CD4-positive, alpha-beta T cell (primary cell): ENCODE measurements around the gene A3GALT2. TPM values are rescaled to one million over a fixed set of nuclear protein-coding genes. Genes with fewer than 3 reads are reported as not detected.

Source experiments
- ATAC-seq: fragments of 200-7000 bp; cut with Tn5 transposase; one replicate; pipeline ENCODE4 v1.10.0; 2022; ENCODE audit warnings: mild to moderate bottlenecking; ENCODE audit not compliant: poor library complexity
- CTCF ChIA-PET: fragments of 350-600 bp; sonication (Branson Sonifier 250); formaldehyde crosslinking; loops from one replicate; lab custom pipeline; 2021; ENCODE audit warnings: antibody characterized with exemption, inconsistent platforms; lab: Charles Lee
- POLR2A ChIA-PET: fragments of 350-600 bp; sonication (Branson Sonifier 250); formaldehyde crosslinking; loops from one replicate; lab custom pipeline; 2021; ENCODE audit warnings: antibody characterized with exemption, inconsistent platforms; lab: Charles Lee
- DNase-seq, 14 experiments: peaks; one replicate each; pipeline ENCODE4 v3.0.0-alpha.2; 2013 to 2020; ENCODE audit warnings: mixed read lengths in 2 of 14
- H3K27ac ChIP-seq, 2 donors: one replicate each; pipeline versions ENCODE4 v1.5.1 to v1.7.0; 2013; ENCODE audit warnings: low read length in 2 of 2, low read depth in 1 of 2, mild to moderate bottlenecking in 1 of 2
- H3K27me3 ChIP-seq, 2 experiments: 1 replicate in 1 of 2; 2 replicates in 1 of 2; pipeline versions ENCODE4 v1.6.1 to v1.7.0; 2013; ENCODE audit warnings: low read length in 2 of 2, control low read depth in 1 of 2, mild to moderate bottlenecking in 1 of 2, moderate library complexity in 1 of 2; ENCODE audit not compliant: insufficient read depth in 2 of 2, control insufficient read depth in 1 of 2
- H3K36me3 ChIP-seq: one replicate; pipeline ENCODE4 v1.6.1; 2013; ENCODE audit warnings: low read length, control low read depth; ENCODE audit not compliant: insufficient read depth
- H3K4me1 ChIP-seq: one replicate; pipeline ENCODE4 v1.6.1; 2013; ENCODE audit warnings: low read length, control low read depth; ENCODE audit not compliant: insufficient read depth
- H3K4me3 ChIP-seq: one replicate; pipeline ENCODE4 v1.5.1; 2013; ENCODE audit warnings: mild to moderate bottlenecking, low read length, moderate library complexity
- H3K9me3 ChIP-seq, 2 experiments: 1 replicate in 1 of 2; 2 replicates in 1 of 2; pipeline versions ENCODE4 v1.6.1 to v1.7.0; 2013; ENCODE audit warnings: low read length in 2 of 2, mild to moderate bottlenecking in 2 of 2, control low read depth in 1 of 2, moderate library complexity in 1 of 2; ENCODE audit not compliant: control insufficient read depth in 1 of 2, insufficient read depth in 1 of 2
- H3K27ac Mint-ChIP-seq: one replicate; pipeline ENCODE4 v1.8.0; 2020; ENCODE audit warnings: mixed read lengths
- H3K27me3 Mint-ChIP-seq: one replicate; pipeline ENCODE4 v1.8.0; 2021; ENCODE audit warnings: mixed read lengths
- H3K36me3 Mint-ChIP-seq: one replicate; pipeline ENCODE4 v1.8.0; 2021; ENCODE audit warnings: low read depth, mixed read lengths
- H3K4me1 Mint-ChIP-seq: one replicate; pipeline ENCODE4 v1.8.0; 2021; ENCODE audit warnings: low read depth, mixed read lengths
- H3K4me3 Mint-ChIP-seq: one replicate; pipeline ENCODE4 v1.8.0; 2020; ENCODE audit warnings: mild to moderate bottlenecking, mixed read lengths
- H3K9me3 Mint-ChIP-seq: one replicate; pipeline ENCODE4 v1.8.0; 2020; ENCODE audit warnings: mixed read lengths
- intact Hi-C, 2 experiments: fragments of 100-400 bp; cut with DNase I in 1 of 2; cut with micrococcal nuclease in 1 of 2; formaldehyde crosslinking; loops; one replicate each; pipeline versions ENCODE4 v1.15.1 to v1.9.0; 2023 to 2025; cut with DNase I, micrococcal nuclease
- total RNA-seq, 174 experiments: library from RNA in 2 of 174; stranded (reverse) in 2 of 174; gene quantifications; one replicate each; pipeline ENCODE4 v1.2.3 and lab custom pipeline; 2021 to 2026
- TF ChIP-seq, protein P1 (sequence below): fragments of 200-600 bp; IDR thresholded peaks from one replicate; pipeline ENCODE4 v1.8.0; 2022; ENCODE audit warnings: antibody characterized with exemption, mild to moderate bottlenecking

The A3GALT2 gene
- total RNA-seq, 2 experiments from 2014 or later: not detected

DNA sequence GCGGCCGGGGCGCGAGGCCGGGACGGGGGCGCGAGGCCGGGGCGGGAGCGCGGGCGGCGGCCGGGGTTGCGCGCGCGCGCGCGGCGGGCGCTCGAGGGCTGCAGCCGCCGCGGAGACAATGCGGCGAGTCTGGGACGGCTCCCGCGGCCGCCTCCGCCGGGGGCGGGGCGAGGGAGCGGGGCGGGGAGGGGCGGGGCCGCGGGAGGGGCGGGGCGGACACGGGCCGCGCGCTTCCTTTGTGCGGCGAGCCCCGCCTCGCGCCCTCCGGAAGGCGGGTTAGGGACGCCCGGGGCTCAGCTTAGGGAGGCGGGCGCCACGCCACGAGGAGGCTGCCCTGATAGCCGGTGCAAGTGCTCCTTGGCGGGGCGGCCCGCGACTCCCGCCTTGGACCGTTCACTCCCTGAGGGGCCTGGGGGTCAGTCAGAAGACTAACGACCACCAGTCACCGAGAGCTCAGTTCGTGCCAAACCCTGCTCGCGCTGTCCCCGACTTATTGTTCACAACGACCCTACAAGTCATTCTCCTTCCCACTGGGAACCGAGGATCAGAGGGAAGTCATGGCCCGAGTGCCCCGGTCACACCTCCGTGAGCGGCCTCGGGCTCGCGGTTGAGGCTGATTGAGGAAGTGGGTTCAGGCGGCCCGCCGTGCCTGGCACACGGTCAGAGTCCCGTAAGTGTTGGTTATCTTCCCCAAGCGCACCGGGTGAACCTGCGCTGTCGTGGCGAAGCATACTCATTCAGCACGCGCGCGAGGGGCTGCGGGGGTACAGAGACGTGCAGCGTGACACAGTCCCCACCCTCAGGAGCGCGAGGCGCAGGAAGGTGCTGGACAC is 29.1 kb upstream of the A3GALT2 start:
- H3K27me3 Mint-ChIP-seq: no peaks in the 10 kb centered on the region
- ATAC-seq (peak; percentile 86), DNase-seq (peak; percentile 53 to 92 (median 74))
- Histone ChIP-seq H3K36me3 (no peaks in the 10 kb centered on the region), H3K4me1 (peaks cover 30% of the 10 kb centered on the region), H3K4me3 (peak overlapping the region; percentile 90), H3K9me3 (no peaks in the 10 kb centered on the region), H3K27ac (peak overlapping the region in 1 of 2 donors; percentile 56), H3K27me3 (no peaks in the 10 kb centered on the region)
- peak overlapping the region; percentile 87 for H3K4me3 Mint-ChIP-seq
- H3K4me1 Mint-ChIP-seq: peaks cover 46% of the 10 kb centered on the region
- TF ChIP-seq, protein P1, sequence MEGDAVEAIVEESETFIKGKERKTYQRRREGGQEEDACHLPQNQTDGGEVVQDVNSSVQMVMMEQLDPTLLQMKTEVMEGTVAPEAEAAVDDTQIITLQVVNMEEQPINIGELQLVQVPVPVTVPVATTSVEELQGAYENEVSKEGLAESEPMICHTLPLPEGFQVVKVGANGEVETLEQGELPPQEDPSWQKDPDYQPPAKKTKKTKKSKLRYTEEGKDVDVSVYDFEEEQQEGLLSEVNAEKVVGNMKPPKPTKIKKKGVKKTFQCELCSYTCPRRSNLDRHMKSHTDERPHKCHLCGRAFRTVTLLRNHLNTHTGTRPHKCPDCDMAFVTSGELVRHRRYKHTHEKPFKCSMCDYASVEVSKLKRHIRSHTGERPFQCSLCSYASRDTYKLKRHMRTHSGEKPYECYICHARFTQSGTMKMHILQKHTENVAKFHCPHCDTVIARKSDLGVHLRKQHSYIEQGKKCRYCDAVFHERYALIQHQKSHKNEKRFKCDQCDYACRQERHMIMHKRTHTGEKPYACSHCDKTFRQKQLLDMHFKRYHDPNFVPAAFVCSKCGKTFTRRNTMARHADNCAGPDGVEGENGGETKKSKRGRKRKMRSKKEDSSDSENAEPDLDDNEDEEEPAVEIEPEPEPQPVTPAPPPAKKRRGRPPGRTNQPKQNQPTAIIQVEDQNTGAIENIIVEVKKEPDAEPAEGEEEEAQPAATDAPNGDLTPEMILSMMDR: no peak
- CTCF ChIA-PET: interaction anchor here (0.9 kb wide), 1 partner anchor 223 kb away, joined by 3 read pairs; no protein-coding TSS in a partner anchor
- H3K36me3 Mint-ChIP-seq: peaks cover 18% of the 10 kb centered on the region
- H3K27ac Mint-ChIP-seq: peak overlapping the region; percentile 84
- intact Hi-C loops: loop anchor here in 1 of 2 experiments (2.0 to 5.0 kb wide), 5 partner anchors 91 to 533 kb away; partner anchors contain the start of genes AZIN2, S100PBP, YARS1 and ZSCAN20
- POLR2A ChIA-PET: interaction anchor here (0.6 to 4.1 kb wide), 11 partner anchors 13 to 699 kb away, joined by 3 to 11 read pairs (median 4); partner anchors contain the start of genes RBBP4 and TRIM62
- no peaks in the 10 kb centered on the region for H3K9me3 Mint-ChIP-seq

DNA sequence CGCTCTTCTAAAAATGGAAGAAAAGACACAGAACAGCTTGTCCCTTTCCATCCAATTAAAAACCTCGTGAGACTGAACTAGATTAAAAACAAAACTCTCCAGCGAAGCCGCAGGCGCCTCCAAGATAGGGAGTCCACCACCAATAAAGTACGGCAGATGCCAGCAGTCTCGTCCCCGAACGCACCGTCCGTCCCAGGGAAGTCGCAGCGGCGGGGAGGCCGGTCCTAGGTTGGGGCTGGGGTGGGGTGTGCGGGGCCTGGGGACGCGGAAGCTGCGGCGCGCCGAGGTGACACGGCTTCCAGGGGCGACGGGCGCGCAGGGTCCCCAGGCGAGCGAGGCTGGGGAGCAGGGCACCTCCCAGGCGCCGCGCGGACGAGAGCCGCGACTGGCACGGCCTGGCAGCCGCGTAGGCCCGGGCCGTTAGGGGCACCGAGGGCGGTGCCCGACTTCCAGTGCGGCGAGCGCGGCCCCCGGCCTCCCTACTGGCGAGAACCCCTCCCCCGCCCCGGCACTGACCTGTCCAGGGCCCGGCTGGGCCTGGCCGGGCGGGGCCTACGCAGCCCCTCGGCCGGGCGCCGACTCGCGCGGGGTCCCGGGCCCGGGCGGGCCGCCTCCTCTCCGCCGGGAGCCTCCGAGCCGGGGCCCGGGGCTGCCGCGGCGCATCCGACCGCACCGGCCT is 28.3 kb upstream of the A3GALT2 start:
- ChIA-PET CTCF (interaction anchor here (0.9 kb wide), 1 partner anchor 222 kb away, joined by 3 read pairs; no protein-coding TSS in a partner anchor), POLR2A (interaction anchor here (0.7 to 4.1 kb wide), 12 partner anchors 10 to 698 kb away, joined by 3 to 11 read pairs (median 4); partner anchors contain the start of genes RBBP4, RNF19B and TRIM62)
- peak overlapping the region; percentile 99 for H3K4me3 Mint-ChIP-seq
- peaks cover 30% of the 10 kb centered on the region for H3K4me1 ChIP-seq
- H3K27ac ChIP-seq: no peak overlapping the region
- intact Hi-C loops: loop anchor here in 1 of 2 experiments (2.0 kb wide), 1 partner anchor 90 kb away; no protein-coding TSS in a partner anchor
- peak; percentile 4 to 73 (median 35) for DNase-seq
- ATAC-seq: peak; percentile 30
- no peaks in the 10 kb centered on the region for H3K27me3 Mint-ChIP-seq
- no peaks in the 10 kb centered on the region for H3K9me3 ChIP-seq
- H3K4me3 ChIP-seq: peak overlapping the region; percentile 56
- H3K4me1 Mint-ChIP-seq: peaks cover 51% of the 10 kb centered on the region
- H3K36me3 Mint-ChIP-seq: peaks cover 19% of the 10 kb centered on the region
- peaks cover 2% of the 10 kb centered on the region for H3K36me3 ChIP-seq
- H3K27ac Mint-ChIP-seq: peak overlapping the region; percentile 89
- no peaks in the 10 kb centered on the region for H3K9me3 Mint-ChIP-seq
- TF ChIP-seq, protein P1: no peak
- H3K27me3 ChIP-seq: no peaks in the 10 kb centered on the region

- H3K36me3 Mint-ChIP-seq: peaks cover 24% of the 10 kb centered on the region
- ATAC-seq: no peak
Measured at GRCh38 chr1:33348676-33349080, 27.8 kb upstream of the A3GALT2 start.

More at GRCh38 chr1:33348676-33349080, 27.8 kb upstream of the A3GALT2 start:
- H3K27me3 Mint-ChIP-seq: no peaks in the 10 kb centered on the region
- H3K9me3 Mint-ChIP-seq: no peaks in the 10 kb centered on the region
- Histone ChIP-seq H3K9me3 (no peaks in the 10 kb centered on the region), H3K4me3 (peak overlapping the region; percentile 56), H3K27ac (no peak overlapping the region), H3K36me3 (peaks cover 2% of the 10 kb centered on the region), H3K4me1 (peaks cover 30% of the 10 kb centered on the region), H3K27me3 (no peaks in the 10 kb centered on the region)
- DNase-seq: peak in 4 of 14 experiments; percentile 17 to 47 (median 42)
- ChIA-PET CTCF (no interaction called here), POLR2A (interaction anchor here (0.7 to 4.1 kb wide), 6 partner anchors 10 to 384 kb away, joined by 3 to 11 read pairs (median 4); partner anchors contain the start of genes RNF19B and TRIM62)
- TF ChIP-seq, protein P1: no peak
- peaks cover 57% of the 10 kb centered on the region for H3K4me1 Mint-ChIP-seq
- intact Hi-C loops: loop anchor here in 1 of 2 experiments (2.0 kb wide), 1 partner anchor 90 kb away; no protein-coding TSS in a partner anchor
- H3K27ac Mint-ChIP-seq: peak overlapping the region; percentile 89
- peak overlapping the region; percentile 99 for H3K4me3 Mint-ChIP-seq
